Colonic mucosa (tissue), 4 donors: ENCODE measurements around the gene ZRSR2. TPM values are rescaled to one million over a fixed set of nuclear protein-coding genes. Genes with fewer than 3 reads are reported as not detected.

Experiments used
- DNase-seq: peaks from one replicate; pipeline ENCODE4 v3.0.0-alpha.2; 2020
- H3K27ac ChIP-seq: fragments of 200-600 bp; one replicate; pipeline ENCODE4 v1.8.0; 2021
- H3K27me3 ChIP-seq: fragments of 200-600 bp; one replicate; pipeline ENCODE4 v1.8.0; 2021
- H3K36me3 ChIP-seq: fragments of 200-600 bp; one replicate; pipeline ENCODE4 v1.8.0; 2021
- H3K4me1 ChIP-seq: fragments of 200-600 bp; one replicate; pipeline ENCODE4 v1.8.0; 2021; ENCODE audit warnings: mild to moderate bottlenecking
- H3K4me3 ChIP-seq: fragments of 200-600 bp; one replicate; pipeline ENCODE4 v1.8.0; 2021
- H3K9ac ChIP-seq, 2 donors: one replicate each; pipeline ENCODE4 v1.7.0; 2013; ENCODE audit warnings: control low read depth in 2 of 2, low read depth in 2 of 2, low read length in 2 of 2
- H3K9me3 ChIP-seq: fragments of 200-600 bp; one replicate; pipeline ENCODE4 v1.8.0; 2021
- intact Hi-C: fragments of 100-400 bp; cut with DNase I; formaldehyde crosslinking; loops from one replicate; pipeline ENCODE4 v1.14.1; 2022
- total RNA-seq, 2 donors: library from RNA; stranded (reverse); fragmentation: NEBNext Ultra II Directional in 1 of 2; extraction: Animal tissue kit (Norgen Biotek cat#: 25700) in 1 of 2; gene quantifications; one replicate each; pipeline ENCODE4 v1.2.1, GENCODE V29; 2021
- TF ChIP-seq, protein P1 (sequence below): fragments of 200-600 bp; IDR thresholded peaks from one replicate; pipeline ENCODE4 v1.8.0; 2022; ENCODE audit warnings: antibody characterized with exemption, mild to moderate bottlenecking
- donor health status: healthy.
- donor health status: DM: no; HTN: no; CAD: no.
- donor health status: DM: no; HTN: no; CAD: no.

Gene ZRSR2
- total RNA-seq, 2 donors from 2014 or later = 7.9 to 8.4 TPM

DNA sequence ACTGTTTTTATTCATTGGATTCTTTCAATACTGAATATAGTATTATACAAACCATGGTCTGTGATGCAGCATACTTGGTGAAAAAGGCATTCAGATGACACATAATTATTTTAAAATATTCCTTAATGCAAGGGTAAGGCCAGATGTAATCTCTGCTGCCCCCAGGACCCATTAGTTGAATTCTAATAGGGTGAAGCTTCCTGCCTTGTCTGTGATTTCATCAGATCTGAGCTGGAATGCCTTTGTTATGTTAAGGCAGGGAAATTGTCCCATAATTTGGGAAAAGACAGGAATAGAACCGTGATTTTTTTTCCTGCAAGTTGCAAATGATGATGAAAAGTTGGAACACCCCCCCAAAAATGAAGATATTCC lies 26.1 kb downstream of the ZRSR2 start:
- Histone ChIP-seq H3K9ac (no peak overlapping the region), H3K27ac (no peak overlapping the region), H3K9me3 (no peaks in the 10 kb centered on the region), H3K27me3 (no peaks in the 10 kb centered on the region), H3K36me3 (no peaks in the 10 kb centered on the region), H3K4me3 (no peak overlapping the region), H3K4me1 (no peaks in the 10 kb centered on the region)
- intact Hi-C loops = no loop called here
- DNase-seq = no peak
- TF ChIP-seq, protein P1, sequence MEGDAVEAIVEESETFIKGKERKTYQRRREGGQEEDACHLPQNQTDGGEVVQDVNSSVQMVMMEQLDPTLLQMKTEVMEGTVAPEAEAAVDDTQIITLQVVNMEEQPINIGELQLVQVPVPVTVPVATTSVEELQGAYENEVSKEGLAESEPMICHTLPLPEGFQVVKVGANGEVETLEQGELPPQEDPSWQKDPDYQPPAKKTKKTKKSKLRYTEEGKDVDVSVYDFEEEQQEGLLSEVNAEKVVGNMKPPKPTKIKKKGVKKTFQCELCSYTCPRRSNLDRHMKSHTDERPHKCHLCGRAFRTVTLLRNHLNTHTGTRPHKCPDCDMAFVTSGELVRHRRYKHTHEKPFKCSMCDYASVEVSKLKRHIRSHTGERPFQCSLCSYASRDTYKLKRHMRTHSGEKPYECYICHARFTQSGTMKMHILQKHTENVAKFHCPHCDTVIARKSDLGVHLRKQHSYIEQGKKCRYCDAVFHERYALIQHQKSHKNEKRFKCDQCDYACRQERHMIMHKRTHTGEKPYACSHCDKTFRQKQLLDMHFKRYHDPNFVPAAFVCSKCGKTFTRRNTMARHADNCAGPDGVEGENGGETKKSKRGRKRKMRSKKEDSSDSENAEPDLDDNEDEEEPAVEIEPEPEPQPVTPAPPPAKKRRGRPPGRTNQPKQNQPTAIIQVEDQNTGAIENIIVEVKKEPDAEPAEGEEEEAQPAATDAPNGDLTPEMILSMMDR = no peak

DNA sequence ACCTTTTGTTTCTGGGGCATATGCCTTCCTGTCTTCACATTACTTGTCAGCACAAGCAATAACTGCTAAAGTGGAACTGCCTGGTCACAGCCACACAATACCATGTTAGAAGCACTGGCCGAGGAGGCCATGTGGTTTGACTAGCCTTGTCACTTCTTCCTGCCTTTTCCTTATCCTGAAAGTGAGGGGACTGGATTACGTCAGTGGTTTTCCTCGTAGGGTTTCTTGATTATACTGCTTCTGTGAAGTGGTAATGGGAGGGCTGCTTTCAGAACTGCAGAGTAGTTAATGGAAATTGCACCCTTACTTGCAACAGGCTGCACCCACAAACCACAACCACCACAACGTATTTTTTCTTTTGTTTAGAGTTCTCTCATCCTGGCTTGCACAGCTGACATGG lies 26.6 kb downstream of the ZRSR2 start:
- DNase-seq = no peak
- Histone ChIP-seq H3K36me3 (no peaks in the 10 kb centered on the region), H3K4me1 (no peaks in the 10 kb centered on the region), H3K4me3 (no peak overlapping the region), H3K9ac (no peak overlapping the region), H3K27ac (no peak overlapping the region), H3K9me3 (no peaks in the 10 kb centered on the region), H3K27me3 (no peaks in the 10 kb centered on the region)
- intact Hi-C loops = no loop called here
- TF ChIP-seq, protein P1 = no peak

DNA sequence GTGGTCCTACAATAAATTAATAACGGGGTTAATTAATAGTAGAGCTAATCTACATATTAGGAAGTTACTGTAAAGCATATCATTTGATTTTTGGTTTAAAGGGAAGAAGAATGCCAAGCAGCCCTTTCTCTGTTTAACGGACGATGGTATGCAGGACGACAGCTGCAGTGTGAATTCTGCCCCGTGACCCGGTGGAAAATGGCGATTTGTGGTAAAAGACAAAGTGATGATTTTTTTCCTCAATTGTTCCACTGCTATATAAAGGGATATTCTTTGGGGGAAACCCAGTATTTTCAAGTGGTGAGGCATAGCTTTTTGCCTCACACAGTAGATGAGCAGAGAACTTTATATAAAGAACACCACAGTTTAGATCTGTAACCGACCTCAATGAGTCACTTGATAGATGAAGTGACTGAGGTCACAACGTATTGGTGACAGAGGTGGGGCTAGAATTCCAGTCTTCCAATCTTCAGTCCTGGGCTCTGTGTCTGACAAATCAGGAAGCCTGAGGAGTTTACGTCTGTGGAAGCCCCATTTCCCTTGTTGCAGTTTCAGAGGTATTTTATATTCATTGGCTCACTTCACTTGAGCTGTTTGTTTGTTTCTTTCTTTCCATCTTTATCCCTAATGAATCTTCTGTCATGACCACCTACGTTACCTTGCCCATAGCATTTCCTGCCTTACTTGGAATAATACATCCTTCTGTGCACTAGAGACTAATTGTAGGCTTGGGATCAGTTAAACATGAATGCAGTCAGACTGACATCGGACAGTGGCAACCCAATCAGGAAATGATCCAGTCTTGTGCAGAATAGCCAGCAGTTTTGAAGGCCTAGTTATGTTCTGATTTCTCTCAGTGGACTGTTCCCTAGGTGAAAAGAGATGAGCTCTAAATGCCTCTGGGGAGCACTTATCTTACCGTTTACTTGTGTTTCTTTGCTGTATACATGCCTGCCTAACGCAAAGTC lies 30.1 kb downstream of the ZRSR2 start:
- Histone ChIP-seq H3K27ac (no peak overlapping the region), H3K9ac (no peak overlapping the region), H3K27me3 (no peaks in the 10 kb centered on the region), H3K4me3 (no peak overlapping the region), H3K4me1 (no peaks in the 10 kb centered on the region), H3K9me3 (no peaks in the 10 kb centered on the region), H3K36me3 (no peaks in the 10 kb centered on the region)
- intact Hi-C loops = no loop called here
- DNase-seq = no peak
- TF ChIP-seq, protein P1 = no peak

DNA sequence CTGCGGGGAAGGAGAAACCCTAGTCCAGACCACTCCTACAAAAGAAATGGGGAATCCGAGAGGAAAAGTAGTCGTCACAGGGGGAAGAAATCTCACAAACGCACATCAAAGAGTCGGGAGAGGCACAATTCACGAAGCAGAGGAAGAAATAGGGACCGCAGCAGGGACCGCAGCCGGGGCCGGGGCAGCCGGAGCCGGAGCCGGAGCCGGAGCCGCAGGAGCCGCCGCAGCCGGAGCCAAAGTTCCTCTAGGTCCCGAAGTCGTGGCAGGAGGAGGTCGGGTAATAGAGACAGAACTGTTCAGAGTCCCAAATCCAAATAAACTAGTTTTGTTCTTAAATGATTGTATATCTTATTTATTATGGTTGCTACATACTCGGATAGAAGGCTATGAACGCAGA lies 32.6 kb downstream of the ZRSR2 start:
- TF ChIP-seq, protein P1 = no peak
- Histone ChIP-seq H3K27ac (no peak overlapping the region), H3K27me3 (no peaks in the 10 kb centered on the region), H3K4me3 (no peak overlapping the region), H3K9ac (no peak overlapping the region), H3K36me3 (no peaks in the 10 kb centered on the region), H3K4me1 (no peaks in the 10 kb centered on the region), H3K9me3 (no peaks in the 10 kb centered on the region)
- DNase-seq = no peak
- intact Hi-C loops = no loop called here

DNA sequence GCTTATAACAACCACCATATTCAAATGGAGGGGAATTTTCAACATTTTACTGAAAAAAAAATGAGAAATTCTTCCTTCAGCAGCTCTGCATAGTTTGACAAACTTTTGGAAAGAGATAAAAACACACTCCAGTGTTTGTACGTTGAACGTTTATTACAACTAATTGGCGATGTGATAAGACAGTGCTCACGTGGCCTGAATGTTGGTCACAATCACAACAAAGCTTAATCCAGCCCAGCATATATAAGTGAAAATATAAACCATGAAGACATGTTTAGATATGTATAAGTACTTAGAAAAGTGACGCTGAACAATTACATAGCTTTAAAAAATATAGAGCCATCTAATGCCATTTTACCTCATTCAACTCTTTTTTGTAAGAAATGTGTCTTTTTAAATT lies 35.7 kb downstream of the ZRSR2 start:
- TF ChIP-seq, protein P1 = no peak
- H3K4me1 ChIP-seq = no peaks in the 10 kb centered on the region
- no peak overlapping the region for H3K4me3 ChIP-seq
- intact Hi-C loops = no loop called here
- no peaks in the 10 kb centered on the region for H3K36me3 ChIP-seq
- H3K27ac ChIP-seq = no peak overlapping the region
- no peak overlapping the region for H3K9ac ChIP-seq
- DNase-seq = no peak
- no peaks in the 10 kb centered on the region for H3K27me3 ChIP-seq
- H3K9me3 ChIP-seq = no peaks in the 10 kb centered on the region
